ENCODE measurements around the gene ZNF831.

The ZNF831 gene

DNA sequence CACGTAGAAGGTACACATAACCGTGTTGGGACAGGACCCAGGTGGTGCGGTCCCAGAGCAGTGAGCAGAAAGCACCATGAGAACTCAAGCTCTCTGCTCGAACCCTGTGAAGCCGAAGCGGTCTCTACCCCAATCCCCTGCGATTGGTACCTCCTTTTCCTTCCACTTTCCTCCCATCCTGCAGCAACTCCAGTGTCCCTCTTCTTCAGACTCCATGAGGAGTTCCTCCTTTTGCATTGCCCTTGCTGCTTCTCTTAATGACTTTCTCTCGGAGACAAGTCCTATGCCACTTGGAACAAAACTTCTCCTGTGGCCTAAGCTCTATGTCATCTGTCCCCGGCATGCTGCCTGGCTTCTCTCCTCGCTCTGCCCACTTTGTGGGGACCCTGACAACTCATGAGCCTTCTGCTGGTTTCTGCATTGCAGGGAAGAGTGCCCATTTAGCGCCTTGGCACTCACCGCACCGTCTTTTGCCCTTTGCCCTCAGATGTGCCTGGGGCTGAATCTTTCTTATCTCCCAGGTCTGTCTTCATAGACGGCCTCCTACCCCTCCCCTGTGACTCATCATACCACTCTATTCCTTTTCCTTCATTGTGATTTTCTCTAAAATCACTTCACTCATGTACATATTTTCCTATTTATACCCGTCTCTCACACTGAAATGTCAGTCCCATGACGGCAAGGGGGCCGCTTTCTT, 9.2 kb upstream of the ZNF831 start:
- Histone ChIP-seq H3K4me3 (ENCODE audit: low read depth in 1 of 2, low read length in 2 of 2) (no peak overlapping the region), H3K27me3 (ENCODE audit: insufficient read depth, low read length, poor library complexity) (peaks cover 26% of the 10 kb centered on the region)
- ATAC-seq (ENCODE audit: insufficient read depth, low read depth), result no peak

DNA sequence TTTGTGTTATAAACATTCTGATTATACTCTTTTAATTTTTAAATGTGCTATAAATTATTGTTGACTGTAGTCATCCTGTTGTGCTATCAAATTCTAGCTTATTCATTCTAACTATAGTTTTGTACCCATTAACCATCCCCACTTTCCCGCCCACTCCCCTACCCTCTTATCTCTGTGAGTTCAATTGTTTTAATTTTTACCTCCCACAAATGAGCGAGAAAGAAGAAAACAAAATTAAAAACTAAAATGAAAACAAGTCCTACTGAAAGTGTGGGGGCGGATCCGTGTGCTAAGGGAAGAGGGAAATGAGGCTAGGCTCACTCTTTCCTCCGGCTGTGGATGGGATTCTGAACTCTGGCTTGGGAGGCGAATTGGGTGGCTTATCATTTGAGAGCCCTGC, 6.6 kb upstream of the ZNF831 start:
- no peak overlapping the region for H3K9ac ChIP-seq (ENCODE audit: low read depth, low read length)
- H4K20me1 ChIP-seq (ENCODE audit: insufficient read depth, low read length), result peaks cover 5% of the 10 kb centered on the region; the same call in 1 of the 2 replicates
- no peak overlapping the region for H3K4me3 ChIP-seq (ENCODE audit: low read depth in 1 of 2, low read length in 2 of 2)
- H2AFZ ChIP-seq (ENCODE audit: low read depth, low read length), result no peak overlapping the region
- no peak for ATAC-seq (ENCODE audit: insufficient read depth, low read depth)
- no peaks in the 10 kb centered on the region for H3K79me2 ChIP-seq (ENCODE audit: insufficient read depth, low read length)
- H3K36me3 ChIP-seq (ENCODE audit: insufficient read depth, low read length), result no peaks in the 10 kb centered on the region
- no peak overlapping the region for H3K27ac ChIP-seq (ENCODE audit: low read length)
- H3K9me3 ChIP-seq (ENCODE audit: insufficient read depth, low read length, severe bottlenecking), result no peaks in the 10 kb centered on the region
- no peak overlapping the region for H3K4me2 ChIP-seq (ENCODE audit: insufficient read depth, low read length)
- TF ChIP-seq, protein P1, sequence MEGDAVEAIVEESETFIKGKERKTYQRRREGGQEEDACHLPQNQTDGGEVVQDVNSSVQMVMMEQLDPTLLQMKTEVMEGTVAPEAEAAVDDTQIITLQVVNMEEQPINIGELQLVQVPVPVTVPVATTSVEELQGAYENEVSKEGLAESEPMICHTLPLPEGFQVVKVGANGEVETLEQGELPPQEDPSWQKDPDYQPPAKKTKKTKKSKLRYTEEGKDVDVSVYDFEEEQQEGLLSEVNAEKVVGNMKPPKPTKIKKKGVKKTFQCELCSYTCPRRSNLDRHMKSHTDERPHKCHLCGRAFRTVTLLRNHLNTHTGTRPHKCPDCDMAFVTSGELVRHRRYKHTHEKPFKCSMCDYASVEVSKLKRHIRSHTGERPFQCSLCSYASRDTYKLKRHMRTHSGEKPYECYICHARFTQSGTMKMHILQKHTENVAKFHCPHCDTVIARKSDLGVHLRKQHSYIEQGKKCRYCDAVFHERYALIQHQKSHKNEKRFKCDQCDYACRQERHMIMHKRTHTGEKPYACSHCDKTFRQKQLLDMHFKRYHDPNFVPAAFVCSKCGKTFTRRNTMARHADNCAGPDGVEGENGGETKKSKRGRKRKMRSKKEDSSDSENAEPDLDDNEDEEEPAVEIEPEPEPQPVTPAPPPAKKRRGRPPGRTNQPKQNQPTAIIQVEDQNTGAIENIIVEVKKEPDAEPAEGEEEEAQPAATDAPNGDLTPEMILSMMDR (IDR thresholded peaks at IDR 0.05; ENCODE audit: borderline replicate concordance, extremely low read depth, low read length, poor library complexity, severe bottlenecking), result no peak
- TF ChIP-seq EZH2 (IDR thresholded peaks at IDR 0.05; ENCODE audit: borderline replicate concordance, low read depth, low read length, severe bottlenecking), result no peak
- DNase-seq, result no peak
- no peaks in the 10 kb centered on the region for H3K4me1 ChIP-seq (ENCODE audit: insufficient read depth, low read length)
- peaks cover 26% of the 10 kb centered on the region for H3K27me3 ChIP-seq (ENCODE audit: insufficient read depth, low read length, poor library complexity)

More for the DNA sequence above, 9.2 kb upstream of the ZNF831 start:
- Histone ChIP-seq H4K20me1 (ENCODE audit: insufficient read depth, low read length) (peaks cover 5% of the 10 kb centered on the region; the same call in 1 of the 2 replicates), H3K36me3 (ENCODE audit: insufficient read depth, low read length) (no peaks in the 10 kb centered on the region), H3K9me3 (ENCODE audit: insufficient read depth, low read length, severe bottlenecking) (no peaks in the 10 kb centered on the region), H3K4me2 (ENCODE audit: insufficient read depth, low read length) (no peak overlapping the region), H3K9ac (ENCODE audit: low read depth, low read length) (no peak overlapping the region), H3K27ac (ENCODE audit: low read length) (no peak overlapping the region), H3K79me2 (ENCODE audit: insufficient read depth, low read length) (no peaks in the 10 kb centered on the region), H2AFZ (ENCODE audit: low read depth, low read length) (no peak overlapping the region), H3K4me1 (ENCODE audit: insufficient read depth, low read length) (no peaks in the 10 kb centered on the region)
- no peak for TF ChIP-seq EZH2 (IDR thresholded peaks at IDR 0.05; ENCODE audit: borderline replicate concordance, low read depth, low read length, severe bottlenecking)
- TF ChIP-seq, protein P1 (IDR thresholded peaks at IDR 0.05; ENCODE audit: borderline replicate concordance, extremely low read depth, low read length, poor library complexity, severe bottlenecking), result no peak
- DNase-seq, result no peak

DNA sequence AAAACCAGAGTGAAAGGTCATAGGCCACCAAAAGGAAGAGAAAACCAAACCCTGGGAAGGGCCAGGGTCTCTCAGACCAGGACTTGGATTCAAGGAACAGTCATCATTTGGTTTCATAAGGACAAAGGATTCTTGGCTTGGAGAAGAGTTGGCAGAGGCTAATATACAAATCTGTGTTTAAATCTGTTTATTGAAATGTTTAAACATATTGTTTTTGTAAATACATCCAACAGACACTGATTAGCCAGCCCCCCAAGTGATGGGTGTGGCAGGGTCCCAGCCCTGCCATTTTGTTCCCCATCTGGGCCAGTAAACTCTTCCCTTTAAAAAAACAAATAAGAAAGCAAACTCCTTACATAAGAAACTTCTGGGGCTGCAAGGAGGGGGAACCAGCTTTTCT, 6.1 kb upstream of the ZNF831 start:
- Histone ChIP-seq H3K79me2 (ENCODE audit: insufficient read depth, low read length) (no peaks in the 10 kb centered on the region), H2AFZ (ENCODE audit: low read depth, low read length) (no peak overlapping the region), H3K27me3 (ENCODE audit: insufficient read depth, low read length, poor library complexity) (peaks cover 26% of the 10 kb centered on the region), H3K9ac (ENCODE audit: low read depth, low read length) (no peak overlapping the region), H3K4me3 (ENCODE audit: low read depth in 1 of 2, low read length in 2 of 2) (no peak overlapping the region), H3K4me2 (ENCODE audit: insufficient read depth, low read length) (no peak overlapping the region), H3K9me3 (ENCODE audit: insufficient read depth, low read length, severe bottlenecking) (no peaks in the 10 kb centered on the region), H3K27ac (ENCODE audit: low read length) (no peak overlapping the region), H3K36me3 (ENCODE audit: insufficient read depth, low read length) (no peaks in the 10 kb centered on the region), H3K4me1 (ENCODE audit: insufficient read depth, low read length) (no peaks in the 10 kb centered on the region), H4K20me1 (ENCODE audit: insufficient read depth, low read length) (peaks cover 5% of the 10 kb centered on the region; the same call in 1 of the 2 replicates)
- ATAC-seq (ENCODE audit: insufficient read depth, low read depth), result no peak
- TF ChIP-seq, protein P1 (IDR thresholded peaks at IDR 0.05; ENCODE audit: borderline replicate concordance, extremely low read depth, low read length, poor library complexity, severe bottlenecking), result no peak
- no peak for TF ChIP-seq EZH2 (IDR thresholded peaks at IDR 0.05; ENCODE audit: borderline replicate concordance, low read depth, low read length, severe bottlenecking)
- DNase-seq, result no peak
